ENCODE results near the gene GPR180.

The GPR180 gene

DNA sequence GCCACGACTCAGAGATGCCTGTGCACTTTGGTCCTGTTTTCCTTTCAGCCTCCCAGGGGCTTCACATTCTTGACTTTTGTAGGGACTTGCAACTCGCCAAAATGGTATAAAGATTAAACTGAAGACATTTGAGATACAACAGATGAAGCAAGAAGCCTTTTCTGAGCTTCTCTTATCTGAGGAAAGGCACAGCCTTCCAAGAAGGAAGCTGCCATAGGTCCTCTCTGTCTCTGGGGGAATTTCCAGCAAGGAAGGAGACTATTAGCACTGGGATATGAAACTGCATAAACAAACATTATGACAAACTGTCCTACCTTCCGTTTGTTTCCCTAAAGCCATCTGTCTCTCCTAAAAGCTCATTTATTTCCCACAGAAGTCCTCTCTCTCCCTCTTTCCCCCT is 45.0 kb upstream of the GPR180 start:
- H2BK120ac ChIP-seq (ENCODE audit: low read depth, low read length) = no peak overlapping the region
- no peaks in the 10 kb centered on the region for H3K36me3 ChIP-seq (replicated peaks in 1 of 2; ENCODE audit: control insufficient read depth in 2 of 2, insufficient read depth in 2 of 2, low read length in 2 of 2)
- H3K23ac ChIP-seq (ENCODE audit: low read depth, low read length, poor library complexity) = no peak overlapping the region
- DNase-seq (ENCODE audit: low spot score) = no peak
- no peak overlapping the region for H3K18ac ChIP-seq (ENCODE audit: low read length)
- H2BK5ac ChIP-seq (ENCODE audit: low read length) = no peak overlapping the region
- no peak overlapping the region for H4K91ac ChIP-seq (ENCODE audit: low read depth, low read length, poor library complexity)
- H4K8ac ChIP-seq (ENCODE audit: low read depth, low read length) = no peak overlapping the region
- no peak overlapping the region for H3K4me3 ChIP-seq (ENCODE audit: low read length in 2 of 2)
- H2AFZ ChIP-seq (ENCODE audit: low read length) = no peak overlapping the region
- H3K4me1 ChIP-seq (ENCODE audit: control insufficient read depth in 2 of 2, insufficient read depth in 1 of 2, low read depth in 1 of 2, low read length in 2 of 2) = peaks cover 0 to 10% of the 10 kb centered on the region in 2 donors
- H3K9me3 ChIP-seq (replicated peaks in 1 of 2; ENCODE audit: control insufficient read depth in 2 of 2, insufficient read depth in 1 of 2, low read depth in 1 of 2, low read length in 2 of 2) = no peaks in the 10 kb centered on the region
- H3K4ac ChIP-seq (ENCODE audit: low read length) = no peak overlapping the region
- H3K27me3 ChIP-seq (ENCODE audit: control insufficient read depth in 3 of 3, insufficient read depth in 3 of 3, low read depth in 1 of 3, low read length in 3 of 3) = peaks cover 0 to 3% (median 0%) of the 10 kb centered on the region in 3 experiments
- no peak overlapping the region for H3K14ac ChIP-seq (ENCODE audit: low read length)
- no peak overlapping the region for H2BK12ac ChIP-seq (ENCODE audit: low read length)
- H3K27ac ChIP-seq (replicated peaks; ENCODE audit: low read length) = no peak overlapping the region
- no peaks in the 10 kb centered on the region for H3K79me1 ChIP-seq (ENCODE audit: low read depth, low read length)
- H2AK5ac ChIP-seq (ENCODE audit: low read depth, low read length) = no peak overlapping the region
- no CpG with 5 or more reads among the region's 3 CpGs for WGBS, 2 donors (ENCODE audit: extremely low coverage in 2 of 2, insufficient read length in 2 of 2, insufficient replicate concordance in 1 of 2)
- no peak overlapping the region for H2BK15ac ChIP-seq (ENCODE audit: low read length)
- no peak overlapping the region for H3K9ac ChIP-seq (ENCODE audit: low read depth, low read length, poor library complexity)
- no peak overlapping the region for H3K4me2 ChIP-seq (ENCODE audit: insufficient read depth, low read length, poor library complexity, severe bottlenecking)

DNA sequence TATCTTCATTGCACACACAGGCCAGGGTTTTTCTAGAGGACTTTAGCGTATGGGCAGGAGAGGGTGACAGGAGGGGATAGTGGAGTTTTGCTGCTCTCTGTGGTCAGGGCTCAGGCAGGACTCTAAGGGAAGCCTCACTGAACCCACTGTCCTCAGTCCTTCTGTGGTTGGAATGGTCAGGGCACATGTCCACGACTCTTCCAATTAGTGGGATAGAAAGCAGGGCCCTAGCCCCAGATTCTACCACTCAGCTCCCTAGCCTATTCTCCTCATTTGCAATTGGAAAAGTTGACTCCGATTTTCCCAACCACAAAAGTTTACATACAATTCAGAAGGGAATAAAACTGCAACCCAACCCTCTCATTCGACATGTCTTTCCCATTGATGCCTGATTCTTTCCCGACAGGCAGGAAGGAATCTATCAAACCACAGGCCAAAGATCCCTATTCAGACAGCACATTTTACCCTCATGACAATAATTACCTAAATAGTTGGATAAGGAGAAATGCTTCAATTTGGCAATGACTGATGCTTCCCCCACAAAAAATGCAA is 43.9 kb upstream of the GPR180 start:
- no peak overlapping the region for H4K8ac ChIP-seq (ENCODE audit: low read depth, low read length)
- H3K4me3 ChIP-seq (ENCODE audit: low read length in 2 of 2) = no peak overlapping the region
- H4K91ac ChIP-seq (ENCODE audit: low read depth, low read length, poor library complexity) = no peak overlapping the region
- no peaks in the 10 kb centered on the region for H3K79me1 ChIP-seq (ENCODE audit: low read depth, low read length)
- no peak overlapping the region for H2AFZ ChIP-seq (ENCODE audit: low read length)
- no peak overlapping the region for H2BK12ac ChIP-seq (ENCODE audit: low read length)
- no peak overlapping the region for H2AK5ac ChIP-seq (ENCODE audit: low read depth, low read length)
- no peak overlapping the region for H3K9ac ChIP-seq (ENCODE audit: low read depth, low read length, poor library complexity)
- H3K27me3 ChIP-seq (ENCODE audit: control insufficient read depth in 3 of 3, insufficient read depth in 3 of 3, low read depth in 1 of 3, low read length in 3 of 3) = peaks cover 0 to 3% (median 0%) of the 10 kb centered on the region in 3 experiments
- DNase-seq (ENCODE audit: low spot score) = no peak
- H3K23ac ChIP-seq (ENCODE audit: low read depth, low read length, poor library complexity) = no peak overlapping the region
- no peaks in the 10 kb centered on the region for H3K36me3 ChIP-seq (replicated peaks in 1 of 2; ENCODE audit: control insufficient read depth in 2 of 2, insufficient read depth in 2 of 2, low read length in 2 of 2)
- H3K4me2 ChIP-seq (ENCODE audit: insufficient read depth, low read length, poor library complexity, severe bottlenecking) = no peak overlapping the region
- no CpG with 5 or more reads among the region's 5 CpGs for WGBS, 2 donors (ENCODE audit: extremely low coverage in 2 of 2, insufficient read length in 2 of 2, insufficient replicate concordance in 1 of 2)
- H3K4ac ChIP-seq (ENCODE audit: low read length) = no peak overlapping the region
- no peak overlapping the region for H2BK120ac ChIP-seq (ENCODE audit: low read depth, low read length)
- H3K27ac ChIP-seq (replicated peaks; ENCODE audit: low read length) = no peak overlapping the region
- no peak overlapping the region for H3K14ac ChIP-seq (ENCODE audit: low read length)
- H2BK5ac ChIP-seq (ENCODE audit: low read length) = no peak overlapping the region
- H3K9me3 ChIP-seq (replicated peaks in 1 of 2; ENCODE audit: control insufficient read depth in 2 of 2, insufficient read depth in 1 of 2, low read depth in 1 of 2, low read length in 2 of 2) = no peaks in the 10 kb centered on the region
- H3K4me1 ChIP-seq (ENCODE audit: control insufficient read depth in 2 of 2, insufficient read depth in 1 of 2, low read depth in 1 of 2, low read length in 2 of 2) = peaks cover 0 to 10% of the 10 kb centered on the region in 2 donors
- H3K18ac ChIP-seq (ENCODE audit: low read length) = no peak overlapping the region
- H2BK15ac ChIP-seq (ENCODE audit: low read length) = no peak overlapping the region

DNA sequence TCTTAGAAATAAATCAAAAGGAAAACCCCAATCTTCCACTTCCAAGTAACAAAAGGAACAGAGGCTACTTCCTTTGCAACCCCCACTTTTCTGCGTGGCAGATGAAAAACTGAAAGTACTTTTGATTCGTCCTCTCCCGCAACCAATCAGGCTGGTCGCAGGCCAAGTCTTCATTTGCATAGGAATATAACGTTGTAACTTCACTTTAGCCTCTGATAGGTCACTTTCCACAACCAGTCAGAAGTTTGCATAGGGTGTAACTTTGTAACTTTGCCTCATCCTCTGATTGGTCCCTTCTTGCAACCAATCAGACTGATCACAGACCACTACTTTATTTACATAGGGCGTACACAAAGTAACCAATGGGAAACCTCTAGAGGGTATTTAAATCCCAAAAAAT is 42.9 kb upstream of the GPR180 start:
- H2BK12ac ChIP-seq (ENCODE audit: low read length) = no peak overlapping the region
- H3K9me3 ChIP-seq (replicated peaks in 1 of 2; ENCODE audit: control insufficient read depth in 2 of 2, insufficient read depth in 1 of 2, low read depth in 1 of 2, low read length in 2 of 2) = no peaks in the 10 kb centered on the region
- no peak overlapping the region for H4K8ac ChIP-seq (ENCODE audit: low read depth, low read length)
- H3K4ac ChIP-seq (ENCODE audit: low read length) = no peak overlapping the region
- no peak overlapping the region for H3K18ac ChIP-seq (ENCODE audit: low read length)
- H2BK5ac ChIP-seq (ENCODE audit: low read length) = no peak overlapping the region
- no peaks in the 10 kb centered on the region for H3K79me1 ChIP-seq (ENCODE audit: low read depth, low read length)
- no peak overlapping the region for H2BK15ac ChIP-seq (ENCODE audit: low read length)
- H3K27me3 ChIP-seq (ENCODE audit: control insufficient read depth in 3 of 3, insufficient read depth in 3 of 3, low read depth in 1 of 3, low read length in 3 of 3) = peaks cover 0 to 3% (median 0%) of the 10 kb centered on the region in 3 experiments
- no peak overlapping the region for H3K9ac ChIP-seq (ENCODE audit: low read depth, low read length, poor library complexity)
- no peak overlapping the region for H2AK5ac ChIP-seq (ENCODE audit: low read depth, low read length)
- peak overlapping the region; percentile 38 for H2AFZ ChIP-seq (ENCODE audit: low read length)
- H4K91ac ChIP-seq (ENCODE audit: low read depth, low read length, poor library complexity) = no peak overlapping the region
- H2BK120ac ChIP-seq (ENCODE audit: low read depth, low read length) = no peak overlapping the region
- H3K4me2 ChIP-seq (ENCODE audit: insufficient read depth, low read length, poor library complexity, severe bottlenecking) = no peak overlapping the region
- no peak overlapping the region for H3K14ac ChIP-seq (ENCODE audit: low read length)
- no peak overlapping the region for H3K27ac ChIP-seq (replicated peaks; ENCODE audit: low read length)
- no peaks in the 10 kb centered on the region for H3K36me3 ChIP-seq (replicated peaks in 1 of 2; ENCODE audit: control insufficient read depth in 2 of 2, insufficient read depth in 2 of 2, low read length in 2 of 2)
- no peak overlapping the region for H3K23ac ChIP-seq (ENCODE audit: low read depth, low read length, poor library complexity)
- H3K4me1 ChIP-seq (ENCODE audit: control insufficient read depth in 2 of 2, insufficient read depth in 1 of 2, low read depth in 1 of 2, low read length in 2 of 2) = peaks cover 0 to 5% of the 10 kb centered on the region in 2 donors
- no peak for DNase-seq (ENCODE audit: low spot score)
- no CpG with 5 or more reads among the region's 6 CpGs for WGBS, 2 donors (ENCODE audit: extremely low coverage in 2 of 2, insufficient read length in 2 of 2, insufficient replicate concordance in 1 of 2)
- H3K4me3 ChIP-seq (ENCODE audit: low read length in 2 of 2) = no peak overlapping the region

DNA sequence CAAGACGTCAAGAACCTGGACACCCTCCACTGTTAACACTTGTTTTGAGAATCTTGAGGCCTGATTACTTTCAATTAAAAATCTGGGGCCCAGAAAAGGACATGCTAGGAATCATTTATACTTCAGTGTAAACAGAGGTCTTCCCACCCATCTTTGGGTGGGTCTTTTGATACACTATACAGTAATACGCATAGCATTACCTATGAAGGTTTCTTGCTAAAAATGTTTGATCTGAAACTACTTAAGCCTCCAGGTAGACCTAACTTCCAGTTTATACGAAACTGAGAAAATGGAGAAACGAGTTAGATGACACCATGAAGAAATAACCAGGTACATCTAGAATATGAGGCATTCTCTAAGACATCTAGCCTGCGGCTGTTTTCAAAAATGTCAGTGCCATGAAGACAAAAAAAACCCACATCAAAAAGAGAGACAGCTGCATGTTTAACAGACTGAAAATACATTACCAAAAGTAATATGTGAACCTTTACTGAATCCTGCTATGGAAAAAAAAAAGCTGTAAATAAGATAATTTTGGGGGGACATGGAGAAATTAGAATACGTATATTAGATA is 42.3 kb upstream of the GPR180 start:
- no peak overlapping the region for H3K27ac ChIP-seq (replicated peaks; ENCODE audit: low read length)
- no peak overlapping the region for H2BK15ac ChIP-seq (ENCODE audit: low read length)
- H3K14ac ChIP-seq (ENCODE audit: low read length) = no peak overlapping the region
- H2BK12ac ChIP-seq (ENCODE audit: low read length) = no peak overlapping the region
- H3K9me3 ChIP-seq (replicated peaks in 1 of 2; ENCODE audit: control insufficient read depth in 2 of 2, insufficient read depth in 1 of 2, low read depth in 1 of 2, low read length in 2 of 2) = no peaks in the 10 kb centered on the region
- no peak for DNase-seq (ENCODE audit: low spot score)
- H3K4me2 ChIP-seq (ENCODE audit: insufficient read depth, low read length, poor library complexity, severe bottlenecking) = no peak overlapping the region
- H4K91ac ChIP-seq (ENCODE audit: low read depth, low read length, poor library complexity) = no peak overlapping the region
- H3K4me1 ChIP-seq (ENCODE audit: control insufficient read depth in 2 of 2, insufficient read depth in 1 of 2, low read depth in 1 of 2, low read length in 2 of 2) = peaks cover 0 to 2% of the 10 kb centered on the region in 2 donors
- H3K36me3 ChIP-seq (replicated peaks in 1 of 2; ENCODE audit: control insufficient read depth in 2 of 2, insufficient read depth in 2 of 2, low read length in 2 of 2) = no peaks in the 10 kb centered on the region
- H3K79me1 ChIP-seq (ENCODE audit: low read depth, low read length) = no peaks in the 10 kb centered on the region
- no peak overlapping the region for H2AFZ ChIP-seq (ENCODE audit: low read length)
- peaks cover 0 to 3% (median 0%) of the 10 kb centered on the region in 3 experiments for H3K27me3 ChIP-seq (ENCODE audit: control insufficient read depth in 3 of 3, insufficient read depth in 3 of 3, low read depth in 1 of 3, low read length in 3 of 3)
- no peak overlapping the region for H2BK120ac ChIP-seq (ENCODE audit: low read depth, low read length)
- H3K4me3 ChIP-seq (ENCODE audit: low read length in 2 of 2) = no peak overlapping the region
- H4K8ac ChIP-seq (ENCODE audit: low read depth, low read length) = no peak overlapping the region
- no peak overlapping the region for H3K18ac ChIP-seq (ENCODE audit: low read length)
- WGBS, 2 donors (ENCODE audit: extremely low coverage in 2 of 2, insufficient read length in 2 of 2, insufficient replicate concordance in 1 of 2) = 100% methylated on average over 1 of the region's 6 CpGs; no CpG with 5 or more reads in 1 of the 2 donors
- no peak overlapping the region for H3K9ac ChIP-seq (ENCODE audit: low read depth, low read length, poor library complexity)
- no peak overlapping the region for H3K4ac ChIP-seq (ENCODE audit: low read length)
- H2AK5ac ChIP-seq (ENCODE audit: low read depth, low read length) = no peak overlapping the region
- H3K23ac ChIP-seq (ENCODE audit: low read depth, low read length, poor library complexity) = no peak overlapping the region
- H2BK5ac ChIP-seq (ENCODE audit: low read length) = no peak overlapping the region

Measured in neuronal stem cell (in vitro differentiated cells).